Renal cortical epithelial cell (primary cell): ENCODE data around the gene SLC5A10. TPM values are rescaled to one million over a fixed set of nuclear protein-coding genes. Genes with fewer than 3 reads are reported as not detected.

ENCODE experiments used
- DNase-seq: peaks from one replicate; pipeline ENCODE4 v3.0.0-alpha.2; 2011; ENCODE audit warnings: low read depth
- total RNA-seq: library from RNA; depleted of rRNA; stranded (reverse); fragments of >200 nt; gene quantifications from 2 replicates; pipeline ENCODE4 v1.2.3, GENCODE V29; 2014

Gene SLC5A10
- total RNA-seq, 1 donor from 2014 or later: 0.50 TPM

DNA sequence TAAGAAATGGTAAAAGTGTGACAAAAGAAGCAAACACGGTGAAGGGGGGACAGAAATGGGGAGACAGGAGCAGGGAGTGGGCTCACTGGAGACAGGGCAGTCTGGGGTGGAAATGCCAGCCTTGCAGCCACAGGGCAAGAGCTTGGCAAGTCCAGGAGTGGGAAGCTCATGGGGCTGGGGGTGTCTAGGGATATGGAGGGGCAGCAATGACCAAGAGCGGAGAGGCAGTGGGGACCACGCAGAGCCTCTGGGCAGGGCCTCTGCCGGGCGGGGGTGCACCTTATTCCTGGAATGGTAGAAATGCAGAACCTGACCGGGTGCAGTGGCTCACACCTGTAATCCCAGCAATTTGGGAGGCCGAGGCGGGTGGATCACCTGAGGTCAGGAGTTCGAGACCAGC lies 12.6 kb downstream of the SLC5A10 start:
- DNase-seq: no peak

DNA sequence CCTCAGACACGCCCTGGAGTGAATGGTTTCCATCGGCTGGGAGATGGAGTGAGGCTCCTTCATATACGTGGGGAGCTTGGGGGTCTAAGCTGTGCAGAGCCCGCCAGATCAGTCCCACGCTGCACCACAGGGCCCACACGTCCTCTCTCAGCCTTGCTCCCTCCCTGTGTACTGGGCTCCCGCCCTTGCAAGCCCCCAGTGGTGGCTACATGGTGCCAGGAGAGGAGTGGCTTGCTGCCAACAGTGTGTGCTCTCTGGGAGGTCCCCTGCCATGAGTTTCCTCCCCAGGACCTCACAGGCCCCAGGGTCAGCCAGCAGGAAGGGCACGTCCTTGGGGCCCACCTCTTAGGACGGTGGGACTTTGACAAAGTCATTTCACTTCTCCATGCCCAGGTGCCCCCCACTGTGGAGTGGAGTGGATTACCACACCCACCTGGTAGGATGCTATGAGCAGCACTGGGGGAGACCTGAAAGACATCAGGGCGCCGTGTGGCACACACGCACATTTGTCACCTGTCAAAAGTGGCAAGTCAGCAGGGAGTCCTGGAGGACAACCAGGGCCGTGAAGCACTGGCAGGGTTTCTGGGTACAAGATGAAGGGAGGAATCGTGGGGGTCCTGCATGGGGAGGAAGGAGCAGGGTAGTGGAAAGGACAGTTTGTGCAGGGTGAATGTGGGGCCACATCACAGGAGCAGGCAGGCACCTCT lies 13.7 kb downstream of the SLC5A10 start:
- DNase-seq: no peak

DNA sequence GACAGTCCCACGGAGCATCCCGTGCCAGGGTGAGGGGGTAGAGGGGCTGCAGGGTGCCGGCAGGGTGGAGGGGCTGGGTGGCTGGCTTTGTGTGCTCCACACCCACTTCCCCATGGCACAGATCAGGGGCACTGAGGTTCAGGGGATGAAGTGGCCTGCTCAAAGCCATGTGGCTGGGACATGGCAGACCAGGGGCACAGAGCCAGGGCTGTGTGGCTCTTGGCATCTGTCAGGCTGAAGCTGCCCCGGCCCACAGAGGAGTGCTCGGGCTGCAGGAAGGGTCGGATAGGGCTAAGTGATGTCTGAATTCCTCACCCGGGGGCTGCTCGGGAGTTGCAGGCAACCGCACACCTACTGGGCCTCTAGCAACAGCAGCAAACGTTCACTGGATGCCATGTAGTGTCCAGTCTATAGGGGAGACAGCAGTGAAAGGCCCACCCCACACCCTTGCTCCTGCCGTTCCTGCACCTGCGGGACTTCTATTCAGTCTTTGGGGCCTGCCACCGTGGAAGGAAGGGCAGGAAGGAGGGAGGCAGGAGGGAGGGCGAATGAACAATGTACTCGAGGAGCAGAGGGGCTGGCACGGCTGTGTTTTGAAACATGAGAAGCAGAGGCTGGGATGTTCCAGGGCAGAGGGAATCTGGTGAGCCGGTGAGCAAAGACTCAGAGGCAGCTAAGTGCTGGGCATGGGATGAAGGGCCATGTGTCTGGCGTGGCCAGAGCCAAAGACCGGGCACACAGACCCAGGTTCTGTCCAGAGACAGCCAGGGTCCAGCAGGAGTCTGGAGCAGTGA lies 15.1 kb downstream of the SLC5A10 start:
- DNase-seq: no peak

DNA sequence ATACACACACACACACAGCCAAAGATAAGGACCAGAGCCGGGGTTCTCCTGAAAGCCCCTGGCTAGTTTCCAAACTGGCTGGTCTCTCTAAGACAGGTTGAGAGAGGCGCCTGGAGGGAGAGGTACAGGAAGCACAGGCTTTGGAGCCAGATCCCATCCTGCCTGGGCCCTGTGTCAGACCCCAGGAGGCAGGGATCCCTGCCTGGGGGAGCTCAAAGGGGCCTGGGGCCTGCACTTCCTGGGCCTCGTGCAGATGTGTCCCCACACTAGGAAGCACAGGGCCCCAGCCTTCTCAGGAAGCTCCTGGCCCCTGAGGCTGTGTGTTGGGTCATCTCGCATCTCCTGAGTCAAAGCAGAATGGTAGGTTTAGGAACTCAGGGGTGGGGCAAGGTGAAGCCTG lies 16.0 kb downstream of the SLC5A10 start:
- no peak for DNase-seq

GRCh38 chr17:18968345-18968744 lies 16.4 kb downstream of the SLC5A10 start:
- no peak for DNase-seq

- peak; percentile 58 for DNase-seq
Measured at GRCh38 chr17:18968945-18969887, 17.3 kb downstream of the SLC5A10 start.

- no peak for DNase-seq
Measured at GRCh38 chr17:18970582-18971480, 18.9 kb downstream of the SLC5A10 start.

- no peak for DNase-seq
Measured at GRCh38 chr17:18971801-18972200, 19.8 kb downstream of the SLC5A10 start.

- no peak for DNase-seq
Measured at GRCh38 chr17:18974407-18975149, 22.6 kb downstream of the SLC5A10 start.

DNA sequence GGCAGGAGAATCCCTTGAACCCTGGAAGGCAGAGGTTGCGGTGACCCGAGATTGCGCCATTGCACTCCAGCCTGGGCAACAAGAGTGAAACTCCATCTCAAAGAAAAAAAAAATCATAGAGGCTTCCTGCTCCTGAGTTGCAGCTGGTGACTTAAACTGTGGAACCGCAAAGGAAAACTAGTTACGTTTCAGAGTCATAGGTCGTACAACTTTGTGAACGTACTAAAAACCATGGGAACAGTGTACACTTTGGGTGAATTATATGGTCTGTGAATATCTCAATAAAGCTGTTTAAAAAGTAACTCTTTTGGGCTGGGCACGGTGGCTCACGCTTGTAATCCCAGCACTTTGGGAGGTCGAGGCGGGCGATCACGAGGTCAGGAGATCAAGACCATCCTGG lies 23.6 kb downstream of the SLC5A10 start:
- DNase-seq: no peak

DNA sequence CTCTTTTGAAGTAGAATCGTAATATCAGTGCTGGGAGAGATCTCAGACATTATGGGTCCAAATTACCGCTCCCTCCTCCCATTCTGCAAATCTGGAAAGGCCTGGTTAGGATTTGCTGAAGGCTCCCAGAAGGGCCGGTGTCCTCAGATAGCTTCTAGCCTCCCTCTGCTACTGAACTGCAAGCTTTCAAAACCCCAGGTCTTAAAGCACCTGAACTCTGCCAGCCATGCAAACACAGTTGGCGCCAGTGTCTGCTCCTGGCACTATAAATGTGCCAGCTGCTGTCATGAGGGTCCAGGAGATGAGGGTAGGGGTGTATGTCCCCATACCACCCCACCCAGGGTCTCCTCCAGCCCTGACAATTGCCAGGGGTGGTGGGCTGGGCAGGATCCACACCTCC lies 24.2 kb downstream of the SLC5A10 start:
- no peak for DNase-seq

- no peak for DNase-seq
Measured at GRCh38 chr17:18977021-18977420, 25.1 kb downstream of the SLC5A10 start.

DNA sequence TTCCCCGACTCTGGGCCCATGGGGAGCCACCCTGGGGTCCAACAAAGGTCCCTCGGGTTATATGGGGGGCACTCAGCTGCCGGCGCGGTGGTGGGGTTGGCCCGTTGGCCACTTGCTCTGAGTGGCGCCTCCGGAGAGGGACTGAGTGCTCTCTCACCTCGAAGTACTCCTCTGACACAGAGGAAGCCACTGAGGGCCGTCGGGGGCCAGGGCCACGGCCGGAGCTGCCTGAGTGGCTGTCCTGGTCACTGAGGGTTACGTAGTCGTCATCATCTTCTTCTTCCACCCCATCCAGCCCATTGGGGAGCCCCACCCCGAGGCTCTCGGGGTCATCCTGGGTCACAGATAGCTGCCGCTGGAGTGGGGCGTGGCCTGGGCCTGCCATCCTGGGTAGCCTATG lies 25.7 kb downstream of the SLC5A10 start:
- no peak for DNase-seq

GRCh38 chr17:18978050-18978449 lies 26.1 kb downstream of the SLC5A10 start:
- no peak for DNase-seq

GRCh38 chr17:18978655-18979054 lies 26.7 kb downstream of the SLC5A10 start:
- DNase-seq: no peak

DNA sequence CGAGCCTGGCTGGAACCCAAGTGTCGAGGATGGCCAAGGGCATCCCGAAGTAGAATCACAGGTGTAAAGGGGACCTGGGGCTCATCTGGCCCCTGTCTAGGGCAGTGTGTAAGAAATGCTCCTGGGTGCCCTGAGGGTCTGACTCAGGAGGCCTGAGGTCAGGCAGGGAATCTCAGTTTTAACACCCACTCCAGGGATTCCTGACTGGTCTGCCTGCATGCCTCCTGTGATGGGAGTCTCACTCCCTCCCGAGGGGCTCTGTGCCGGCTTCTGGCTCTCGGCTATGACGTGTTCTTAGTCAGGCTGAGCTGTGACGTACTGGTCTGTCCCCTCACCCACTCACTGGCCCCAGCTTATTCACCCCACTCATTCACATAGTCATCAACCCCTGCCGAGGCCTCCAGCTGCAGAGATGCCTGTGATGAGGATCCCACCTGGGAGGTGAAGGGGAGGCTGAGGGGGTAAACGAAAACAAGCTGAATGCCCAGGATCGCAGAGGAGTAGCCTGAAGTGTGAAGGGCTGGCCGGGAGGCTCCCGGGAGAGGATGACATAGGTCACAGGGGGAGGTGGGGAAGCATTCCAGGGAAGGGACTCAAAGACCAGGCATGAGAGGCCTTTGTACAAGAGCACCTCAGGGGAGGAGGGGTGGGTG lies 28.8 kb downstream of the SLC5A10 start:
- DNase-seq: no peak

GRCh38 chr17:18981335-18981641 lies 29.3 kb downstream of the SLC5A10 start:
- DNase-seq: no peak

- DNase-seq: peak; percentile 48
Measured at GRCh38 chr17:18981642-18982424, 29.9 kb downstream of the SLC5A10 start.
